Keratinocyte (primary cell): ENCODE data around the gene ATXN7L1. TPM values are rescaled to one million over a fixed set of nuclear protein-coding genes. Genes with fewer than 3 reads are reported as not detected.

Experiments
- DNase-seq: peaks from one replicate; pipeline ENCODE4 v3.0.0-alpha.2; 2011; ENCODE audit warnings: low read depth, missing footprints, low spot score
- FAIRE-seq: peaks from 2 replicates; lab custom pipeline; 2011; peaks lifted over from hg19 to GRCh38; lab: Jason Lieb, UNC
- H2AFZ ChIP-seq: 2 replicates; pipeline ENCODE4 v1.6.0; 2012; ENCODE audit warnings: low read length, control low read depth, inconsistent platforms; ENCODE audit not compliant: control insufficient read depth
- H3K27ac ChIP-seq: 2 replicates; pipeline ENCODE4 v1.5.1; 2011; ENCODE audit warnings: low read length; ENCODE audit not compliant: control insufficient read depth, insufficient read depth
- H3K27me3 ChIP-seq: 3 replicates; pipeline ENCODE4 v1.6.0; 2011; ENCODE audit warnings: low read length; ENCODE audit not compliant: control insufficient read depth, insufficient read depth; ENCODE audit errors: extremely low read depth
- H3K36me3 ChIP-seq, 2 experiments: 2 replicates in 1 of 2; 3 replicates in 1 of 2; pipeline ENCODE4 v1.5.1; 2011; ENCODE audit warnings: low read length in 2 of 2, mild to moderate bottlenecking in 1 of 2; ENCODE audit not compliant: control insufficient read depth in 2 of 2, insufficient read depth in 2 of 2; ENCODE audit errors: extremely low read depth in 1 of 2
- H3K4me1 ChIP-seq: 3 replicates; pipeline ENCODE4 v1.5.1; 2011; ENCODE audit warnings: low read length; ENCODE audit not compliant: control insufficient read depth, insufficient read depth; ENCODE audit errors: extremely low read depth
- H3K4me2 ChIP-seq: 3 replicates; pipeline ENCODE4 v1.6.0; 2011; ENCODE audit warnings: low read depth, low read length; ENCODE audit not compliant: control insufficient read depth, insufficient read depth; ENCODE audit errors: extremely low read depth
- H3K4me3 ChIP-seq, 3 experiments: fragments of 200-600 bp in 1 of 3; sonication (generic) in 1 of 3; 2 replicates in 2 of 3; 3 replicates in 1 of 3; pipeline ENCODE4 v1.5.1; 2011 to 2016; ENCODE audit warnings: low read length in 3 of 3, mild to moderate bottlenecking in 3 of 3, control low read depth in 2 of 3, inconsistent platforms in 1 of 3, low read depth in 1 of 3, mixed read lengths in 1 of 3, mixed run types in 1 of 3, moderate library complexity in 1 of 3; ENCODE audit not compliant: control insufficient read depth in 2 of 3, insufficient read depth in 2 of 3; ENCODE audit errors: extremely low read depth in 1 of 3
- H3K79me2 ChIP-seq: 2 replicates; pipeline ENCODE4 v1.6.0; 2012; ENCODE audit warnings: low read length; ENCODE audit not compliant: control insufficient read depth, insufficient read depth
- H3K9ac ChIP-seq: 3 replicates; pipeline ENCODE4 v1.6.0; 2011; ENCODE audit warnings: low read length; ENCODE audit not compliant: control insufficient read depth, insufficient read depth; ENCODE audit errors: extremely low read depth
- H3K9me1 ChIP-seq: 3 replicates; pipeline ENCODE4 v1.6.0; 2011; ENCODE audit warnings: low read length; ENCODE audit not compliant: control insufficient read depth, insufficient read depth; ENCODE audit errors: extremely low read depth
- H3K9me3 ChIP-seq: 2 replicates; pipeline ENCODE4 v1.5.1; 2012; ENCODE audit warnings: low read depth, low read length; ENCODE audit not compliant: control insufficient read depth
- H4K20me1 ChIP-seq: 3 replicates; pipeline ENCODE4 v1.6.0; 2011; ENCODE audit warnings: low read length; ENCODE audit not compliant: control insufficient read depth, insufficient read depth; ENCODE audit errors: extremely low read depth
- CTCF ChIP-seq, 3 experiments: IDR thresholded peaks in 1 of 3; conservative IDR thresholded peaks in 1 of 3; optimal IDR thresholded peaks in 1 of 3; 2 replicates in 2 of 3; 3 replicates in 1 of 3; pipeline versions ENCODE3 to v1.5.1; 2011; ENCODE audit warnings: low read length in 3 of 3, mild to moderate bottlenecking in 3 of 3, moderate library complexity in 2 of 3, control low read depth in 1 of 3, inconsistent platforms in 1 of 3; ENCODE audit not compliant: insufficient read depth in 2 of 3; ENCODE audit errors: extremely low read depth in 1 of 3
- EZH2 ChIP-seq: IDR thresholded peaks from one replicate; pipeline ENCODE4 v1.6.1; 2012; ENCODE audit warnings: inconsistent platforms, mild to moderate bottlenecking, low read length, moderate library complexity
- dilution Hi-C: fragments of 300-500 bp; cut with MboI; formaldehyde crosslinking; loops from one replicate; pipeline ENCODE4 v1.7.0; 2020; ENCODE audit warnings: low sequenced_read_pairs; ENCODE audit not compliant: extremely low pct_ligation_motif_present
- polyA plus RNA-seq, 5 experiments: library from polyadenylated mRNA; depleted of rRNA in 3 of 5; stranded (reverse) in 3 of 5; stranded (forward) in 1 of 5; unstranded in 1 of 5; fragments of >200 nt; gene quantifications; 1 replicate in 1 of 5; 2 replicates in 3 of 5; 3 replicates in 1 of 5; pipeline versions ENCODE4 v1.2.1 to v1.2.3, GENCODE V29; 2011 to 2012; ENCODE audit warnings: missing spikeins in 2 of 5, low read depth in 1 of 5, low replicate concordance in 1 of 5

The ATXN7L1 gene
- polyA plus RNA-seq, 1 donor (not counting 4 experiments of a cell fraction or from before 2014, with no cell fraction given): 4.8 TPM

- Histone ChIP-seq H3K9me1 (no peaks in the 10 kb centered on the region), H3K4me2 (no peak overlapping the region), H3K79me2 (no peaks in the 10 kb centered on the region), H3K9ac (no peak overlapping the region), H2AFZ (no peak overlapping the region), H4K20me1 (no peaks in the 10 kb centered on the region), H3K36me3 (peaks cover 5 to 6% of the 10 kb centered on the region in 2 experiments), H3K4me1 (no peaks in the 10 kb centered on the region), H3K27ac (no peak overlapping the region), H3K4me3 (no peak overlapping the region), H3K27me3 (no peaks in the 10 kb centered on the region), H3K9me3 (peaks cover 1% of the 10 kb centered on the region)
- TF ChIP-seq CTCF (optimal IDR thresholded peaks at IDR 0.05 in 1 of 3, IDR thresholded peaks at IDR 0.05 in 1 of 3, conservative IDR thresholded peaks at IDR 0.05 in 1 of 3; ENCODE audit: extremely low read depth in 1 of 3, insufficient read depth in 2 of 3, low read length in 3 of 3): no peak
- TF ChIP-seq EZH2: no peak
- DNase-seq (no peak), FAIRE-seq (no peak)
- dilution Hi-C loops: no loop called here
These were observed 252.5 kb downstream of the ATXN7L1 start for GRCh38 chr7:105623906-105624305.

- H3K27me3 ChIP-seq: no peaks in the 10 kb centered on the region
- peaks cover 5 to 6% of the 10 kb centered on the region in 2 experiments for H3K36me3 ChIP-seq
- no peak overlapping the region for H3K4me3 ChIP-seq
- TF ChIP-seq CTCF (optimal IDR thresholded peaks at IDR 0.05 in 1 of 3, IDR thresholded peaks at IDR 0.05 in 1 of 3, conservative IDR thresholded peaks at IDR 0.05 in 1 of 3; ENCODE audit: extremely low read depth in 1 of 3, insufficient read depth in 2 of 3, low read length in 3 of 3) (no peak), EZH2 (no peak)
- H3K9ac ChIP-seq: no peak overlapping the region
- H3K9me3 ChIP-seq: peaks cover 1% of the 10 kb centered on the region
- H3K9me1 ChIP-seq: no peaks in the 10 kb centered on the region
- DNase-seq: no peak
- dilution Hi-C loops: no loop called here
- H4K20me1 ChIP-seq: no peaks in the 10 kb centered on the region
- H3K4me1 ChIP-seq: no peaks in the 10 kb centered on the region
- no peak overlapping the region for H3K4me2 ChIP-seq
- no peak overlapping the region for H2AFZ ChIP-seq
- H3K27ac ChIP-seq: no peak overlapping the region
- no peaks in the 10 kb centered on the region for H3K79me2 ChIP-seq
- no peak for FAIRE-seq
These were observed 253.0 kb downstream of the ATXN7L1 start for GRCh38 chr7:105623378-105623777.
